ENCODE data around the gene KCNA5.

- TF ChIP-seq SP1 (IDR thresholded peaks at IDR 0.05), result no peak
- no peak for TF ChIP-seq LEF1 (IDR thresholded peaks at IDR 0.05; ENCODE audit: borderline replicate concordance)
- TF ChIP-seq TARDBP (IDR thresholded peaks at IDR 0.05), result no peak
- TF ChIP-seq PKNOX1 (IDR thresholded peaks at IDR 0.05), result no peak
- TF ChIP-seq CTBP1 (IDR thresholded peaks at IDR 0.05; ENCODE audit: borderline replicate concordance), result no peak
- no peak for TF ChIP-seq FOXA1 (IDR thresholded peaks at IDR 0.05)
- TF ChIP-seq BHLHE40 (IDR thresholded peaks at IDR 0.05; ENCODE audit: borderline replicate concordance), result no peak
- TF ChIP-seq NFRKB (IDR thresholded peaks at IDR 0.05), result no peak
- TF ChIP-seq FOXM1 (IDR thresholded peaks at IDR 0.05; ENCODE audit: borderline replicate concordance), result no peak
- no peak for TF ChIP-seq HDGF (IDR thresholded peaks at IDR 0.05; ENCODE audit: borderline replicate concordance)
Observed at GRCh38 chr12:5047729-5048128, 4.0 kb downstream of the KCNA5 start.

Data from HEK293T (cell line).